GM04504 (cell line): ENCODE data around the gene IGFALS.

Source experiments
- DNase-seq: peaks from one replicate; pipeline ENCODE4 v3.0.0-alpha.2; 2012; ENCODE audit warnings: low read depth

IGFALS gene

DNA sequence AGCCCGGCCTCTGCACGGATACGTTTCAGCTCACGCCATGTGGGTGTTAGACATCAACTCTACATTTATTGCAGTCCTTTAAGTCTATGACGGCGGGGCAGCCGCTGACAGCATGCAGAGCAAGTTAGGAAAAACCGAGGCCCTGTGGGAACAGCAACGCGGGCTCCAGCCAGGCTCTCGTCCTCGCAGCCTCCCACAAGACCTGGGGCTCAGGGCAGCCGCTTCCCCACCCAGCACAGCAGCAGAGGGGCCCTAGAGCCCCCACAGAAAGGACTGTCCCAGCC, 16.9 kb downstream of the IGFALS start:
- no peak for DNase-seq

DNA sequence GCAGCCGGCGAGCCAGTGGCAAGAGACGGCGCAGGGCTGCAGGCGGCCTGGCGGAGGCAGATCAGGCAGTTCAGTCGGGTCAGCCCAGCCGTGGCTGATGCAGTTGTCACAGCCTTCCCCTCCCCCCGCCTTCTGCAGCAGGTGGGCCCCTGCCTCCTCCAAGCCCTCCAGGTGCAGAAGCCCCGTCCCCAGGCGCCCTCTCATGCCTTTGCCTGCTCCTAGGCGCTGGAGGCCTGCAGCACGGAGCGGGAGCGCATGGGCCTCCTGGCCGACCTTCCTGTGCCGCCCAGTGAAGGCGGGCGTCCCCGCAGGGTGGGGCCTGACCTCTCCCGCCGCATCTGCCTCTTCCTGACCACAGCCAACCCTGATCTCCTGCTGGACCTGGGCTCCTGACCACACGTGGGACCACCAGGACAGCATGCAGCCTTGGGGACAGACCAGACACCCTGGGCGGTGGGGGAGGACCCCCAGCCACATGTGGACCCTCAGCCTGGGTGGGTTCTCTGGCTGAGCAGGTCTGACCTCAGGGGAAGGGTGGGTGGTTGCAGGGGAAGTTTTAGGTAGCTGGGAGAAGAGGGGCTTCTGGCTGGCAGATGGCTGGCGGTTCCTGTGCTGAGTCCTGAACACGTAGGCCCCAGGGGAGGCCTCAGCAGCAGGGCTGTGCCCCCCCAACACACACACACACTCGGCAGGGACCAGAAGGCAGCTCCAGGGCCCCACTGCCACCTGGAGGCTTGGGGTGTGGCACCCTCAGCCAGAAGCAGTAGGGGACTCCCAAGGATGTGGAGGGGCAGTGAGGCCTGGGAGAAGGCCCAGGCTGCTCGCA, 17.4 kb downstream of the IGFALS start:
- no peak for DNase-seq

DNA sequence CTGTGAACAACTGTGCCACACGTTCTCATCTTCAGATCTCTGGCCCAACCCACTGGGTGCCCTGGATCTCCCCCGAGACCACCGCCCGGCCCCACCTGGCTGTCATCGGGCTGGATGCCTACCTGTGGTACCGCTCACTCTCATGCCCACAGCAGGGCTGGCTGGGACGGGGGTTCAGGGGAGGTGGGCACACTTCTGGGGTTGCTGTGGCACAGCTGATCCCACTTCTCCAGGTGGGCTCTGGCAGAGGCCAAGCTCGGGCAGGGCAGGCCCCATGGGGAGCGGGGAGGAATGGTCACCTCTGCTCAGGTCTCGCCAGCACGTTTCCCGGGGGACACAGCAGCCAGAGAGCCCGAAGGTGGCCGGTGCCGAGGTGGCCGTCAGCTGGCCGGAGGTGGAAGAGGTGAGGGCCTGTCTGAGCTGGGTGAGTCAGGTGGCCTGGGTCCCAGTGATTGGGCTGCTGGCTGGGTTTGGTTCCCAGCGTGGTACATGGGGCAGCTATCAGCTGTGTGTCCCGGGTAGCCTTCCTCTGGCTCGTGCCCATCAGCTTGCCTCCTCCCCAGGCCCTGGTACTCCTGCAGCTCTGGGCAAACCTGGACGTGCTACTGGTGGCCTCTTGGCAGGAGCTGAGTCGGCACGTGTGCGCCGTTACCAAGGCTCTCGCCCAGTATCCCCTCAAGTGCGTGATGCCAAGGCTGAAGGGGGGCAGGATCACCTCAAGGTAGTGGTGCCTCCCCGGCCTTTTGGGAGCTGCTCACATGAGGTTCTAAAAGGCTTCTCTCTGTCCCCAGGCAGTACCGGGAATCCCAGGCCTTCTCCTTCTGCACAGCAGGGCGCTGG, 18.3 kb downstream of the IGFALS start:
- DNase-seq: no peak

DNA sequence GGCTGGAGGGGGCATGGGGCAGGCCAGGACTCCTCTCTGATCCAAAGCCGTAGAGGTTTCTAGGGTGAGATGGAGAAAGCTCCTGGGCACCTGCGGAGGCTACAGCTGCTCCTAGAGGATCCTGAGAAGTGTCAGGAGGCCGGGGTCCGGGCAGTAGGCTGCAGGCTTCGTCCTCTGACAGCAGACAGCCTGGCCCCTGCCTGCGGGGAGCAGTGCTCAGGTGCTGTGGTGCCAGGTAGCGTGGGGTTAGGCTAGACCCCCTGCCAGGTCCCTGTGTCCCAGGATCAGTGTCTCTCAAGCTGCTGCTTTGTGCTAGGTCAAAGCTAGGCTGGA, 19.1 kb downstream of the IGFALS start:
- no peak for DNase-seq

DNA sequence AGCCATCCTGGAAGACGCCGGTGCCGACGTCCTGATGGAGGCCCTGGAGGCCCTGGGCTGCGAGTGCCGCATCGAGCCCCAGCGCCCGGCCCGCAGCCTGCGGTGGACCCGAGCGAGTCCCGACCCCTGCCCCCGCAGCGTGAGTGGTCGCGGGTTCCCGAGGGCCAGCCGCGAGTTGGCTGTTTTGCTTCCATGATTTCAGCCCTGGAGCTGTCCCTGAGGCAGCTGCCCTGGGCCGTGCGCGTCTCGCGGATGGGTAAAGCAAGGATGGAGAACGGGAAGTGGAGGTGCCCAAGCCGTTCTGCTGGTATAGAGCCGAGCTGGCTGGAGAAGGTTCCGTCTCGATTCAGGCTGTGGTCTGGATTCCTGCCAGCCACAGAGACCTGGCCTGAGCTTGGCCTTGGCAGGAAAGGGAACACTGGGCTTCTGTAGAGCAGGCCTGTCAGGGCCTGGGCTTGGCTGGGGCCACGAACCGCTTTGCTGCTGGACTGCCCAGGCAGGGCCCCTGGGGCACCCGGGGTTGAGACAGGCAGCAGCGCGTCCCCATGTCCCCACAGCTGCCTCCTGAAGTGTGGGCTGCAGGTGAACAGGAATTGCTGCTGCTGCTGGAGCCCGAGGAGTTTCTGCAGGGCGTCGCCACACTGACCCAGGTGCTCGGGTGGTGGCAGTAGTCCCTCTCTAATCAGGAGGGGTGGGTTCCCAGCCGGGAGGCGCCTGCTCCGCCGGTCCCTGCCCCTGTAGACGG, 19.6 kb downstream of the IGFALS start:
- DNase-seq: no peak

DNA sequence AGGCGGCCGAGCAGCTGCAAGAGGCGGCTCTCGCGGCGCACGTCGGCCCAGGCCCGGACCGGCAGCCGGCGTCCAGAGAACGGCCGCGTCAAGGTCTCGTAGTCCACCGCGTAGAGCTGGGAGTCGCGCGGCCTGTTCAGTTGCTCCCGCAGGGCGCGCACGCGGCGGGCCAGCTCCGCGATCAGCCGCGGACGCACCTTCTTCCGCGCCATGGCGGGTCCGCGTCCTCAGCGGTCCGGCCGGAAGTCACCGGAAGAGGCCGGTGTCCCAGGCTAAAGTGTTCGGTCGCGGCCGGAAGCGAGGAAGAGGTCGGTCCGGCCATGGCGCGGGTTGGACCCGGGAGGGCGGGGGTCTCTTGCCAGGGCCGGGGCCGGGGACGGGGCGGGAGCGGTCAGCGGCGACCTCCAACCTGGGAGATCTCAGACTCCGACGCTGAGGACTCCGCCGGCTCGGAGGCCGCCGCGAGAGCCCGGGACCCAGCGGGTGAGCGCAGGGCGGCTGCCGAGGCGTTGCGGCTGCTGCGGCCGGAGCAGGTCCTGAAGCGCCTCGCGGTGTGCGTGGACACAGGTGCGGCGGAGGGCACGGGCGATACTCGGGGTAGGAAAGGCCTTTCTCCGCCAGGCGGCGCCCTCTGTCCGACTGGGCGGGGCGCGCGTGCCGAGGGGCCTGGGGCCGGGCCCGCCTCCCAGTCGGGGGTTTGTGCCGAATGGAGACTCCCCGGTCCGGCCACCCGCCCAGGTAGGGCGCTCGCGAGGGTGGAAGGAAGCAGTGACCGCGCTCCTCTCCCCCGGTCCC, 20.4 kb downstream of the IGFALS start, which contains the start of gene MRPS34:
Gene MRPS34, minus strand, starts transcription at position 227 of the 795 bp plus-strand sequence. Its CDS starts 15 bp downstream, at position 212.
- DNase-seq: peak; percentile 57

DNA sequence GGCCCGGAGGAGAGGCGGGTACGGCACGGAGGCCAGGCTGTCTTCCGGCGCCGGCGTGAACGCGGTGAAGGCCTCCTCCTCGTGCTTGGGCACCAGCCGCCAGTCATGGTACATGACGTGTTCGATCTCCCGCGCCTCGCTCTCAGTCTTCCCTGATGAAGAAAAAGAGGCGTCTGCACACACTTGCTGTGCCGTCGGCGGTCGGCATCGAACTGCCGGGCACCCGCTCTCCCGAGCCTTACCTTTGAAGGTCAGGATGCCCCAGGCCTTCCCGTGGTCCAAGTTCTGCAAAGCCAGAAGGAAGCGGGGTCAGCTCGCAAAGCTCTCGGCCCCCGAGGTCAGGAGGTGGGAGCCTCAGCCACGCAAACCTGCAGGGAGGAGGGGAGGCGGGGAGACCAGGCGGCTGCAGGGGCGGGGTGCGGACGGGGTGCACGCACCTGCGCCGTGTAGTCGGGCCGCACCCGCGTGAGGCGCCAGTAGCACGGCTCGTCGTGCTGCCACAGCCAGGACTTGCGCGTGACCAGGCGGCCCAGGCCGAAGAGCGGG, 21.1 kb downstream of the IGFALS start, which contains the start of gene EME2:
Gene EME2, plus strand, starts transcription at position 449 of the 546 bp plus-strand sequence. CDS start 418 bp downstream, outside the sequence.
- DNase-seq: no peak

DNA sequence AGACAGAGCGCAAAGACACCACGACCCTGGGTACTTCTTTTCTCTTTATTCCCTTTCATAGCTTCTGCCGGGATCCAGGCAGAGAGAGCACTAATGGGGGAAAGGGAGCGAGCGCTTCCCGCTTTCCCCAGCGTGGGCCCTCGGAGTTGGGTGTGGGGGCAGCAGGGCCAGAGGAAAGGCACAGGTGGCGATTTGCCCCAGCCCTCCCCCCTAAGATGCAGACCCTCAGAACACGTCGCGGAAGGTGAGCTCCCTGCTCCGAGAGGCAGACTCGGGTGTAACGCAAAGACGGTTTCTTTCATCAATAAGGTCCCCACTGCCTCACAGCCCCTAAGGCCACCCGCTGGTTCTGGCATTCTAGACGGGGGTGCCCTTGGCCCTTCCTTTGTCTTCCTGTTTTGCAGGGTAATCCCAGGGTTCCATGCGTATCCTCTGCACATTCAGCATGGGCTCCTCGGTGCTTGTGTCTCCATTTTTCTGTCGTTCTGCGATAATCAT, 21.6 kb downstream of the IGFALS start:
- DNase-seq: no peak

DNA sequence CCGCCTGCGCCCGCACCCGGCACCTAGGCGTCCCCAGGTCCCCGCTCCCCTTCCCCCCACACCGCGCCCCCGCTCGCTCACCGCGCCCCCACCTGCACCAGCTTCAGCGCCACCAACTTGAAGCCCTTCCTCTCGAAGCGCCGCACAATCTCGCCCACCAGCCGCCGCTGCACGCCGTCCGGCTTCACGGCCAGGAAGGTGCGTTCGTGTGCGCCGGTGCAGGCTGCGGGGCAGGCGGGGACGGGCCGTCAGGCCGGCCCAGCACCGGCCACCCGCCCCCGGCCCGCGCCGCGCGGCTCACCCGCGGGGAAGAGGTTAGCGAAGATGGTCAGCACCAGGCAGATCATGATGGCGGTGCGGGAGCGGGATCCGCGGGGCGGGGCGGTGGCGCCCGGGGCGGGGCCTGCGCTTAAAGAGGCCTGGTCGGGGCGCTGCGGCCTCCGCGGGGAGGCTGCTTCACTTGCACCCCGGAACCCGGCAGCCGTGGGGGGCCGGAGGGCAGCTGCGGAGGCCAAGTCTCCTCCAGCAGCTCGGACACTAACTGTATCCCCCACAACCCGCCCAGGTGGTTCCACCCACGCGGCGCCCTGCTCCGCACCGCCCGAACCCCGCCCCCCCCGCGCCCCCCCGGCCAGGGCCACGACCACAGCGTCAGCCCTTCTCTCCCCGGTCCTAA, 22.2 kb downstream of the IGFALS start, which contains the start of gene NME3:
Gene NME3, minus strand, starts transcription at position 356 of the 676 bp plus-strand sequence. Its CDS starts 9 bp downstream, at position 347.
- no peak for DNase-seq

DNA sequence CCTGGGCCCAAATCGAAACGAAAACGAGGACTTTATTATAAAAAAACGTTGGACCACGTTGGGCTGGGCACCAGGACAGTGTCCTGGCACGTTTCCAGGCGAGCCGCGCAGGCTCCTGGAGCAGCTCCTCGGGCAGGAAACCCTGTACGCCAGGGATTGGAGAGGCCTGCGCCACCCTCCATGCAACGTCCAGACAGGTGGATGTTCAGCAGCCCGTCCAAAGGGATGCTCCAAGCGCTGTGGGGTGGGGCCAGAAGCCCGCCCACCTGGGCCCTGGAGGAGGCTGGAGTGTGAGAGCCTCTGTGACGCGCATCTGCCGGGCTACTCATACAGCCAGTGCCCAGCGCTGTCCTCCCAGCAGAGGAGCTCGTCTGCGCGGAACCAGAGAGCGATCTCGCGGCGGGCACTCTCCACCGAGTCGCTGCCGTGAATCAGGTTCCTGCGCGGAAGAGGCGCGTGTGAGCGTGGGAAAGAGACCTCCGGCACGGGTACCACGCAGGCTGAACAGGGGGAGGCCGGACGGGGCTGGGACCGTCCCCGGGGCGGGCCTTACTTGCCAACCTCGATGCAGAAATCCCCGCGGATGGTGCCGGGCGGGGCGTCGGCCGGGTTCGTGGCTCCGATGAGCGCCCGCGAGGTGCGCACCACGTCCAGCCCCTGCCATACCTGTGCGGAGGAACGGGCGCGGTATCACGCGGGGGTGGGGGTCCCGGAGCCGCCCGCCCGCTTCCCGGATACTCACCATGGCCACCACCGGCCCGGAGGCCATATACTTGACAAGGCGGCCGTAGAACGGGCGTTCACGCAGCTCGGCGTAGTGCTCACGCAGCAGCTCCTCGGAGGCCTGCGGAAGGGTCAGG, 22.9 kb downstream of the IGFALS start:
- no peak for DNase-seq

DNA sequence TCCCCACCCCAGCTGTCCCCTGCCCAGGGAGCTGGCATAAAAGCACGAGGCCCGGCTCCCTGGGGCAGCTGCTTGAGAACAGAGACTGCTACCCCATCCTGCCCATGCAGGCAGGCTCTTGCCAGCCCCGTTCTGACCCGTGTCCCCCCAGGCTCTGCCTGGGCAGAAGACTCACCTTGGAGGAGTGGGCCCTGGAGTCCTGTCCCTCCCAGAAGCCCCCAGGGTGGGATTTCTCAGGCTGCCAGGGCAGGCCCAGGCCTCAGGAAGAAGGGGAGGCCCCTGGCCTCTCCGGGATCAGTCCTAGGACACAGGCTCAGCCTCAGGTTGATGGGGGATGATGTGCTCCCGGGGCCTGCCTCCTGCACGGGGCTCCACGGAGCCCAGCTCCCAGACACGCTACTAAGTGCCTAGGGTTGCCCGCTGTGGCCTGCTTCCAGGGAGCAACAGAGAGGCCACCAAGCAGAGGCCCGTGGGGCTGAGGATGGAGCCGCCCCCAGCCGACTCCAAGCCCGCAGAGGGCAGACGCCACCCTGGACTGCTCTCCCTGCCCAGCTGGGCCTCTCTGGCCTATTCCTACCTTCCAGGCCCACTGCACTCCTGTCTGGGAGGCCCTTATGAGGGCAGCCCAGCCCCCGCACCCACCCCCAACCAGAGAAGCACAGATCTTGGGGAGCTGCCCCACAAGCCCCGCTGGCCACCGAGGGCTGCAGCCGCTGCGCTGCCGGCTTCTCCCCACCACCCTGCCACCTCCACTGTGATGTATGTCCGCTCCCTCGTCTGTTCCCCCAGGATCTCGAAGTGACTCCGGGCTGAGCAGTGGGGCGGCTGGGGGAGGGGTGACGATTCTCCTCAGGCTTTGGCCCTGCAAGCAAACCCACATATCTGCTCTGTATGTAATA, 23.9 kb downstream of the IGFALS start:
- no peak for DNase-seq

DNA sequence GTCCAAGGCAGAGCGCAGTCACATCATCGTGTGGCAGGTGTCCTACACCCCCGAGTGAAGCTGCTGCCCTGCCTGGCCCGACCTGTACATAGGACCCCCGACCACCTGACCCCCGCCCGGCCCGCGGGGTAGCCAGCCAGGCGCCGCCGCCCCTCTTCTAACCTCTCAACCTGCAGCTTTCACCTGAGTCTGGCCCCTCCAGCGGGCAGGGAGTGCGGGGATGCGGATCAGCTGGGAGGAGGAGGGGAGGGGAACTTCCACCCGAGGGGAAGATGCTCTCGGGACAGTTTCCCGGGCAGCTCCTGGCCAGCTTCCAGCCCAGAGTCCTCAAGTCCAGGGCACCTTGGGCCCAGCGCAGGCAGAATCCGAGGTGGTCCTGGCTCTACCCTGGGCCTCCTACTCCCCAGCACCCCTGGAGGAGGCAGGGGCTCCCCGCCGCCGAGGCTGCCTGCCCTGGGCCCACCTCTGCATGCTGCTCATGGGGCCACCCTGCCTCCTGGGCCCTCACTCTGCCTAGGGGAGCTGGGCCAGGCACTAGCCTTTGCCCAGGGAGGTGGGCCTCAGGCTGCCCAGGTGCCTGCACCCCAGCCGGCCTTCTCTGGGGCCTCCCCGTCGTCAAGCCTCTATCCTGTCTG, 24.6 kb downstream of the IGFALS start:
- no peak for DNase-seq

DNA sequence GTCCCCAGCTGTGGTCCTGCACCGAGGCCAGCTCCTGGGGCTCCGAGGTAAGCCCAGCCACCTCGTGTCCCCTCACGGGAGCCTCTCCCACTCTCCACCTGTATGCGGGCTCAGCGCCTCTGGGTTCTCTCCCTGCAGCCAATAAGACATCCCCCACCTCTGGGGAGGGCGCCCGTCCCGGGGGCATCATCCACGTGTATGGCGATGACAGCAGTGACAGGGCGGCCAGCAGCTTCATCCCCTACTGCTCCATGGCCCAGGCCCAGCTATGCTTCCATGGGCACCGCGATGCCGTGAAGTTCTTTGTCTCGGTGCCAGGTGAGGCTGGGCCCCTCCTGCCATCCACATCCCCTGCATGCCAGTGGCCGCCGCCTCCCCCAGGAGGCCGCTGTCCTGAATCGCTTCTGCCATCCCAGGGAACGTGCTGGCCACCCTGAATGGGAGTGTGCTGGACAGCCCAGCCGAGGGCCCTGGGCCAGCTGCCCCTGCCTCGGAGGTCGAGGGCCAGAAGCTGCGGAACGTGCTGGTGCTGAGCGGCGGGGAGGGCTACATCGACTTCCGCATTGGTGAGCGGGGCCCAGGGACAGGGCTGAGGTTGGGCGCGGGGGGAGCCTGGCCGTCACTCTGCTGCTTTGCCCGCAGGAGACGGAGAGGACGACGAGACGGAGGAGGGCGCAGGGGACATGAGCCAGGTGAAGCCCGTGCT, 25.3 kb downstream of the IGFALS start:
- no peak for DNase-seq

DNA sequence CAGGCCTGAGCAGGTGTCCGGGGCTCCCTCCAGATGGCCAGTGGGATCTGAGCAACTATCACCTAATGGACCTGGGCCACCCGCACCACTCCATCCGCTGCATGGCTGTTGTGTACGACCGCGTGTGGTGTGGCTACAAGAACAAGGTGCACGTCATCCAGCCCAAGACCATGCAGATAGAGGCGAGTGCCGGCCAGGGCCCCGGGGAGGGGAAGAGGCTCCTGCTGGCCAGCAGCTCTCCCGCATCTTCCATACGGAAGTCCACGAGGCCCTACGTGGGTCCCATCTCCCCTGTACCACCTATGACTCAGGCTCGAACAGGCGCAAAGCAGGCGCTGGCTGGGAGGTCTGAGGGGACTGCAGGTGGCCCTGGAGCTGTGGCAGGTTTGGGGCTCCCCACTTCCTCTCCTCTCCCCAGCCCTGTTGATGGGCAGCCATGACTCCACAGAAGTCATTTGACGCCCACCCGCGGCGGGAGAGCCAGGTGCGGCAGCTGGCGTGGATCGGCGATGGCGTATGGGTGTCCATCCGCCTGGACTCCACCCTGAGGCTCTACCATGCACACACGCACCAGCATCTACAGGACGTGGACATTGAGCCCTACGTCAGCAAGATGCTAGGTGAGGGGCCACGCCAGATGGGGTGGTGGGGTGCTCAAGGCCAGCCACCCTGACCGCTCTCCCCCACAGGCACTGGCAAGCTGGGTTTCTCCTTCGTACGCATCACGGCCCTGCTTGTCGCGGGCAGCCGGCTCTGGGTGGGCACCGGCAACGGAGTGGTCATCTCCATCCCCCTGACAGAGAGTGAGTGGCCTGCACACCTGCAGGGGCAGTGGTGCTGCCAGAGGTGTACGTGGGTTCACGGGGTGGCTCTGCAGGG, 26.1 kb downstream of the IGFALS start:
- no peak for DNase-seq

DNA sequence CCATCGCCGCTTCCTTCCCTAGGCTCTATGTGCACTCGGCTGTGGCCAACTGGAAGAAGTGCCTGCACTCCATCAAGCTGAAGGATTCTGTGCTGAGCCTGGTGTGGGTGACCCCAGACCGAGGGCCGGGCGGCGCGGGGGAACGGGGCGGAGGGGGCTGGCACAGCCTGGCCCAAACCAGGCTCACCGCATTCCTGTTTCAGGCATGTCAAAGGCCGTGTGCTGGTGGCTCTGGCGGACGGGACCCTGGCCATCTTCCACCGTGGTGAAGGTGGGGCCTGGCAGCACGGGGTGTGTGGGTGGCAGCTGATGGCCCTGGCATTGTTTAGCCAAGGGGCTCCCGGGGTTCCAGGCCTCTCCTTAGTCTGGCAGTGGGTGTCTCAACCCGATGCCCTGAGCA, 26.8 kb downstream of the IGFALS start:
- DNase-seq: no peak

DNA sequence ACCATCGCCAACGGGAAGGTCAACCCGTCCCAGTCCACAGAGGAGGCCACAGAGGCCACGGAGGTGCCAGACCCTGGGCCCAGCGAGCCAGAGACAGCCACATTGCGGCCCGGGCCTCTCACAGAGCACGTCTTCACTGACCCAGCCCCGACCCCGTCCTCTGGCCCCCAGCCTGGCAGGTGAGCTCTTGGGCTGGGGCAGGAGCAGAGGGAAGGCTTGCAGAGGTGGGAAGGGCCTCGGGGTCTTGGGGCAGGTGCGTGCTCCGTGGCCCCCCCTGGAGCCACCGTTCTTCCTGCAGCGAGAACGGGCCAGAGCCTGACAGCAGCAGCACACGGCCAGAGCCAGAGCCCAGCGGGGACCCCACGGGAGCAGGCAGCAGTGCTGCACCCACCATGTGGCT, 27.3 kb downstream of the IGFALS start:
- DNase-seq: no peak
